ENCODE data around the gene C4orf50. TPM values are rescaled to one million over a fixed set of nuclear protein-coding genes. Genes with fewer than 3 reads are reported as not detected.

Gene C4orf50
- total and polyA plus RNA-seq, 2 of the 13 experiments (the other 11 are each of a cell fraction or from before 2014, with no cell fraction given): not detected

GRCh38 chr4:5894266-5894665, 124.0 kb downstream of the C4orf50 start (continued):
- TF ChIP-seq PHF5A (CRISPR knock-in tag; IDR thresholded peaks at IDR 0.05; ENCODE audit: low read depth, unreplicated experiment): no peak

GRCh38 chr4:5893591-5893990, 124.6 kb downstream of the C4orf50 start:
- TF ChIP-seq ZFP90 (CRISPR knock-in tag; IDR thresholded peaks at IDR 0.05; ENCODE audit: borderline replicate concordance) (no peak), ZNF33A (CRISPR knock-in tag; IDR thresholded peaks at IDR 0.05; ENCODE audit: borderline replicate concordance) (no peak), ONECUT2 (CRISPR knock-in tag; IDR thresholded peaks at IDR 0.05) (no peak)
- TF ChIP-seq, protein P1, sequence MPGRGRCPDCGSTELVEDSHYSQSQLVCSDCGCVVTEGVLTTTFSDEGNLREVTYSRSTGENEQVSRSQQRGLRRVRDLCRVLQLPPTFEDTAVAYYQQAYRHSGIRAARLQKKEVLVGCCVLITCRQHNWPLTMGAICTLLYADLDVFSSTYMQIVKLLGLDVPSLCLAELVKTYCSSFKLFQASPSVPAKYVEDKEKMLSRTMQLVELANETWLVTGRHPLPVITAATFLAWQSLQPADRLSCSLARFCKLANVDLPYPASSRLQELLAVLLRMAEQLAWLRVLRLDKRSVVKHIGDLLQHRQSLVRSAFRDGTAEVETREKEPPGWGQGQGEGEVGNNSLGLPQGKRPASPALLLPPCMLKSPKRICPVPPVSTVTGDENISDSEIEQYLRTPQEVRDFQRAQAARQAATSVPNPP (CRISPR knock-in tag; IDR thresholded peaks at IDR 0.05): no peak
- CTCF ChIA-PET (ENCODE audit: low intra/inter-chr PET ratio, low total read pairs): no interaction called here

More at GRCh38 chr4:5893591-5893990, 124.6 kb downstream of the C4orf50 start:
- Histone ChIP-seq H3K79me2 (ENCODE audit: insufficient read depth, low read length) (no peaks in the 10 kb centered on the region), H3K27ac (ENCODE audit: extremely low read length, insufficient read depth, low read length) (no peak overlapping the region), H3K9ac (ENCODE audit: insufficient read depth, low read depth, low read length) (no peak overlapping the region), H3K4me2 (ENCODE audit: low read depth, low read length) (no peak overlapping the region), H2AFZ (ENCODE audit: low read length) (no peak overlapping the region), H3K36me3 (replicated peaks in 1 of 2; ENCODE audit: control insufficient read depth in 1 of 2, insufficient read depth in 2 of 2, low read length in 2 of 2) (no peaks in the 10 kb centered on the region), H3K4me1 (ENCODE audit: insufficient read depth, low read length) (no peaks in the 10 kb centered on the region), H3K27me3 (ENCODE audit: control insufficient read depth in 1 of 2, insufficient read depth in 2 of 2, low read length in 2 of 2) (peaks cover 2 to 22% of the 10 kb centered on the region in 2 experiments; a peak in 2 of 5 replicates), H3K9me3 (ENCODE audit: low read length) (no peaks in the 10 kb centered on the region), H4K20me1 (ENCODE audit: insufficient read depth, low read length) (peaks cover 4% of the 10 kb centered on the region; the same call in 1 of the 2 replicates), H3K4me3 (replicated peaks in 1 of 3; ENCODE audit: insufficient read depth in 1 of 3, low read depth in 2 of 3, low read length in 3 of 3) (no peak overlapping the region)
- FAIRE-seq: no peak
- 40% methylated on average over 8 of the region's 8 CpGs for WGBS (ENCODE audit: low lambda C conversion rate)
- no peak for DNase-seq (ENCODE audit: low spot score)
- no TSS peak for BruUV-seq (replicated peaks)
- POLR2A ChIA-PET: no interaction called here
- intact Hi-C loops (cut with micrococcal nuclease; ENCODE audit: unreplicated experiment): no loop called here
- no peak for ATAC-seq
- in situ Hi-C loops (cut with HindIII; ENCODE audit: extremely low pct_ligation_motif_present, low pct_unique_long_range_greater_than_20kb): no loop called here

All from HepG2 (cell line).